ENCODE data around the gene PLPP4. TPM values are rescaled to one million over a fixed set of nuclear protein-coding genes. Genes with fewer than 3 reads are reported as not detected.

PLPP4 gene
- total RNA-seq, 1 donor from 2014 or later: 2.0 TPM

DNA sequence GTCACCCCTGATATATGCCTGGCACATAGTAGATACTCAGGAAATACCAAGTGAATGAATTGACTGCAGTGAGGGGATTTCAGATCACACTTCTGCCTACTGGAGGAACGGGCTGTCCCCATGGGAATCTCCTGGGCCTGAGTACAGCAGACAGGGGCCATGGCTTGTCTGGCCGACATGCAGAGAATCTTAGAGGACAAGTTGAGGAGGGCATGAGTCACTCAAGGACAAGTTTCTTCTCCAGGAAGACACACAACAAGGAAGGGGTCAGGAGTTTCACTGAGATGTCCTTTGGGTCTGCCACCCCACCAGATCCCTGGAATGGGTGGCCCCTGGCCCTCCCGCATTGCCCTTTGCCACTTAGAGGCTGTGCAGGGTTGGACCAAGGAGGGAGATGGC, 20.7 kb downstream of the PLPP4 start:
- no peaks in the 10 kb centered on the region for H3K27me3 Mint-ChIP-seq (ENCODE audit: unreplicated experiment)
- TF ChIP-seq, protein P1, sequence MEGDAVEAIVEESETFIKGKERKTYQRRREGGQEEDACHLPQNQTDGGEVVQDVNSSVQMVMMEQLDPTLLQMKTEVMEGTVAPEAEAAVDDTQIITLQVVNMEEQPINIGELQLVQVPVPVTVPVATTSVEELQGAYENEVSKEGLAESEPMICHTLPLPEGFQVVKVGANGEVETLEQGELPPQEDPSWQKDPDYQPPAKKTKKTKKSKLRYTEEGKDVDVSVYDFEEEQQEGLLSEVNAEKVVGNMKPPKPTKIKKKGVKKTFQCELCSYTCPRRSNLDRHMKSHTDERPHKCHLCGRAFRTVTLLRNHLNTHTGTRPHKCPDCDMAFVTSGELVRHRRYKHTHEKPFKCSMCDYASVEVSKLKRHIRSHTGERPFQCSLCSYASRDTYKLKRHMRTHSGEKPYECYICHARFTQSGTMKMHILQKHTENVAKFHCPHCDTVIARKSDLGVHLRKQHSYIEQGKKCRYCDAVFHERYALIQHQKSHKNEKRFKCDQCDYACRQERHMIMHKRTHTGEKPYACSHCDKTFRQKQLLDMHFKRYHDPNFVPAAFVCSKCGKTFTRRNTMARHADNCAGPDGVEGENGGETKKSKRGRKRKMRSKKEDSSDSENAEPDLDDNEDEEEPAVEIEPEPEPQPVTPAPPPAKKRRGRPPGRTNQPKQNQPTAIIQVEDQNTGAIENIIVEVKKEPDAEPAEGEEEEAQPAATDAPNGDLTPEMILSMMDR (IDR thresholded peaks at IDR 0.05): no peak
- peaks cover 1% of the 10 kb centered on the region for H3K36me3 Mint-ChIP-seq (ENCODE audit: unreplicated experiment)
- H3K27ac Mint-ChIP-seq (ENCODE audit: unreplicated experiment): no peak overlapping the region
- H3K4me1 Mint-ChIP-seq (ENCODE audit: unreplicated experiment): peaks cover 24% of the 10 kb centered on the region
- H3K4me3 Mint-ChIP-seq (ENCODE audit: unreplicated experiment): no peak overlapping the region
- peaks cover 10% of the 10 kb centered on the region for H3K9me3 Mint-ChIP-seq (ENCODE audit: unreplicated experiment)
- DNase-seq (ENCODE audit: extremely low spot score, unreplicated experiment): peak; percentile 51

DNA sequence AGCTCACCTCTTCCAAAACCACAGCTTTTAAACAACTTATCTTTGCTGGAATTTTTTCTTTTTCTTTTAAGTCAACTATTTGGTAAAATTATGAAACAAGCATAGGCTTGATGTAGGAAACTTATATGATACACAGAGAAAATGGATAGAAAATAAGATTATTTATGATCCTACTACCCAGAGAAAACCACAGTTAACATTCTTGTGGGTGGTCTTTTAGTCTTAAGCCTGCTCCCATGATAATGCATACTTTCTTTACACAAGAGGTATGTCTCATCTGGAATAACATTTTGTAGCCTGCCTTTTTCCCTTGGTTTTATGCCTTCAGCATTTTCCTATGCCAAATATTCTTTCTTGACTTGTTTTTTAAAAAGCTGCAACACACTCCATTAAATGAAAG, 21.4 kb downstream of the PLPP4 start:
- Mint-ChIP-seq H3K36me3 (ENCODE audit: unreplicated experiment) (peaks cover 1% of the 10 kb centered on the region), H3K27me3 (ENCODE audit: unreplicated experiment) (no peaks in the 10 kb centered on the region), H3K9me3 (ENCODE audit: unreplicated experiment) (peaks cover 8% of the 10 kb centered on the region), H3K4me3 (ENCODE audit: unreplicated experiment) (no peak overlapping the region), H3K27ac (ENCODE audit: unreplicated experiment) (no peak overlapping the region), H3K4me1 (ENCODE audit: unreplicated experiment) (peaks cover 24% of the 10 kb centered on the region)
- TF ChIP-seq, protein P1 (IDR thresholded peaks at IDR 0.05): no peak
- no peak for DNase-seq (ENCODE audit: extremely low spot score, unreplicated experiment)

DNA sequence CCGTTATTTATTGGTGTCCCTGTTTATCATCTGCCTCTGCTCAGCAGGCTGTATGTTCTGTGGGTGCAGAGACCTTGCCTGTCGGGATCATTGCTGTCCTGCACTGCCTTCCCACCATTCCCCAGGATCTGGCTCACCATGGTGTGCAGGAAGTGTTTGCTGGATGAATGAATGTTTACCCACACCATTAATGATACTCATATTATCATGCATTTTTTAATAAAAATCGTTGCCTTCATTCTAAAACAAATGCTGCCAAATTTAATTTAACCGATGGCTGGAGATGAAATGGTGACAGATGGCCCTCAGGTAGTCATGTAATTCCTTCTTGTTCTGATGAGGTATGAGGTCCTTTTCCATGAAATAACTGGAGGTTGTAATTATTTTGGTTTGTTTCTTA, 22.5 kb downstream of the PLPP4 start:
- no peaks in the 10 kb centered on the region for H3K27me3 Mint-ChIP-seq (ENCODE audit: unreplicated experiment)
- no peak overlapping the region for H3K4me3 Mint-ChIP-seq (ENCODE audit: unreplicated experiment)
- H3K4me1 Mint-ChIP-seq (ENCODE audit: unreplicated experiment): peaks cover 24% of the 10 kb centered on the region
- H3K9me3 Mint-ChIP-seq (ENCODE audit: unreplicated experiment): peaks cover 8% of the 10 kb centered on the region
- H3K36me3 Mint-ChIP-seq (ENCODE audit: unreplicated experiment): peaks cover 1% of the 10 kb centered on the region
- peak; percentile 11 for DNase-seq (ENCODE audit: extremely low spot score, unreplicated experiment)
- H3K27ac Mint-ChIP-seq (ENCODE audit: unreplicated experiment): no peak overlapping the region
- TF ChIP-seq, protein P1 (IDR thresholded peaks at IDR 0.05): no peak

DNA sequence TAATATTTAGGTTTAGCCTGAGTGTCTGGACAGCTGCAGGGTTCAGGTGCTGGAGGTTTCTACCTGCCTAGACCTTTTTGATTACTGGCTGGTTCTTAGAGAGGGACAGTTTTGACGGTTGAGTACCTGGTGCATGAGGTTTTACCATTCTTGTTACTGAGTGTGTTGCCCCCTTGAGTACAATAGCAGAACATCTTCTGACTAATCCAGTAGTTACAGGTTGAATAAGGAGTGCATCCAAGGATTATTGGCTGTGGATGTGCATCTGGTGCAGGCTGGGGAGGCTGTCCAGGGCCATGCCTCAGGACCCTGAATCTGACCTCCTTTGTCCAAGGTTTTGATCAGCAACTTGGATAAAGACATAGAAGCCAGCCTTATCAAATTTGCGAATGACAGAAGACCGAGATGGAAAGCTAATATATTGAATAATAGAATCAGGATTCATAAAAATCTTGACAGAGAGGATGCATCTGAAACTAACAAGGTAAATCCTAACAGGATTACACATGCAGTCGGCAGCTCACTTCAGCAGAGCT, 23.1 kb downstream of the PLPP4 start:
- H3K4me3 Mint-ChIP-seq (ENCODE audit: unreplicated experiment): no peak overlapping the region
- H3K27ac Mint-ChIP-seq (ENCODE audit: unreplicated experiment): no peak overlapping the region
- H3K9me3 Mint-ChIP-seq (ENCODE audit: unreplicated experiment): peaks cover 8% of the 10 kb centered on the region
- H3K4me1 Mint-ChIP-seq (ENCODE audit: unreplicated experiment): peaks cover 24% of the 10 kb centered on the region
- H3K36me3 Mint-ChIP-seq (ENCODE audit: unreplicated experiment): peaks cover 1% of the 10 kb centered on the region
- DNase-seq (ENCODE audit: extremely low spot score, unreplicated experiment): no peak
- H3K27me3 Mint-ChIP-seq (ENCODE audit: unreplicated experiment): no peaks in the 10 kb centered on the region
- TF ChIP-seq, protein P1 (IDR thresholded peaks at IDR 0.05): peak; percentile 18

DNA sequence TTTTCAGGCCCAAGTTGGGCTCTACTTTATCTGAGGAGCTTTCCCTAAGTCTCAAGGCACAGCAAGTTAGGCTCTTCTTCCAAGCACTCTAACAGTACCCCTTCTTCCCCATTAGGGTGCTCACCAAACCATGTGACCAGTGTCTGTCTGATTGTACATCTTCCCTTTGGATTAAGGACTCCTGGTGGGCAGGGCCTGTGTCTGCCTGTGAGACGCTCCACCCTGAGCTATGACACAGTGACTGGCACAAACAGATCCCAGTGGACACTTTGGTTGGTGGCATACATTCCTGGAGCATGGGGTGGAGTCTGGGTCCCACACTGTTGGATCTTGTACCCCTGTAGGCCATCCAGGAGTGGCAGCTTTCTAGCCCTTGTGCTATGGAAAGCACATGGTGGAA, 23.8 kb downstream of the PLPP4 start:
- Mint-ChIP-seq H3K4me3 (ENCODE audit: unreplicated experiment) (no peak overlapping the region), H3K27ac (ENCODE audit: unreplicated experiment) (no peak overlapping the region), H3K9me3 (ENCODE audit: unreplicated experiment) (peaks cover 8% of the 10 kb centered on the region), H3K4me1 (ENCODE audit: unreplicated experiment) (peaks cover 24% of the 10 kb centered on the region), H3K27me3 (ENCODE audit: unreplicated experiment) (no peaks in the 10 kb centered on the region), H3K36me3 (ENCODE audit: unreplicated experiment) (peaks cover 1% of the 10 kb centered on the region)
- TF ChIP-seq, protein P1 (IDR thresholded peaks at IDR 0.05): no peak
- DNase-seq (ENCODE audit: extremely low spot score, unreplicated experiment): peak; percentile 44

All from osteocyte (in vitro differentiated cells).